ENCODE data around the gene RINL.

The RINL gene

GRCh38 chr19:38819231-38819920 is 58.7 kb downstream of the RINL start:
- H2AK5ac ChIP-seq (ENCODE audit: low read depth, low read length): no peak overlapping the region
- no peak overlapping the region for H3K14ac ChIP-seq (ENCODE audit: low read length)
- H2BK15ac ChIP-seq (ENCODE audit: low read length): no peak overlapping the region
- H3K79me1 ChIP-seq (ENCODE audit: low read depth, low read length): no peaks in the 10 kb centered on the region
- no peak for DNase-seq (ENCODE audit: low spot score)
- no peak overlapping the region for H2BK5ac ChIP-seq (ENCODE audit: low read length)
- H3K9me3 ChIP-seq (replicated peaks in 1 of 2; ENCODE audit: control insufficient read depth in 2 of 2, insufficient read depth in 1 of 2, low read depth in 1 of 2, low read length in 2 of 2): peaks cover 0 to 3% of the 10 kb centered on the region in 2 donors
- no peak overlapping the region for H3K4ac ChIP-seq (ENCODE audit: low read length)
- H3K36me3 ChIP-seq (replicated peaks in 1 of 2; ENCODE audit: control insufficient read depth in 2 of 2, insufficient read depth in 2 of 2, low read length in 2 of 2): peaks cover 25 to 37% of the 10 kb centered on the region in 2 donors
- H2BK12ac ChIP-seq (ENCODE audit: low read length): no peak overlapping the region
- no peak overlapping the region for H2BK120ac ChIP-seq (ENCODE audit: low read depth, low read length)
- no peak overlapping the region for H2AFZ ChIP-seq (ENCODE audit: low read length)
- no peak overlapping the region for H3K4me3 ChIP-seq (ENCODE audit: low read length in 2 of 2)
- no peaks in the 10 kb centered on the region for H3K27me3 ChIP-seq (ENCODE audit: control insufficient read depth in 3 of 3, insufficient read depth in 3 of 3, low read depth in 1 of 3, low read length in 3 of 3)
- H3K27ac ChIP-seq (replicated peaks; ENCODE audit: low read length): no peak overlapping the region
- WGBS, 2 donors (ENCODE audit: extremely low coverage in 2 of 2, insufficient read length in 2 of 2, insufficient replicate concordance in 1 of 2): no CpG with 5 or more reads among the region's 13 CpGs
- no peak overlapping the region for H3K9ac ChIP-seq (ENCODE audit: low read depth, low read length, poor library complexity)
- no peak overlapping the region for H4K91ac ChIP-seq (ENCODE audit: low read depth, low read length, poor library complexity)
- H3K18ac ChIP-seq (ENCODE audit: low read length): no peak overlapping the region
- no peak overlapping the region for H3K23ac ChIP-seq (ENCODE audit: low read depth, low read length, poor library complexity)
- H3K4me2 ChIP-seq (ENCODE audit: insufficient read depth, low read length, poor library complexity, severe bottlenecking): no peak overlapping the region
- no peaks in the 10 kb centered on the region for H3K4me1 ChIP-seq (ENCODE audit: control insufficient read depth in 2 of 2, insufficient read depth in 1 of 2, low read depth in 1 of 2, low read length in 2 of 2)
- H4K8ac ChIP-seq (ENCODE audit: low read depth, low read length): no peak overlapping the region

Measured in neuronal stem cell (in vitro differentiated cells).